Mesendoderm (in vitro differentiated cells): ENCODE measurements around the gene TTC39B.

Source experiments
- DNase-seq: peaks from one replicate; pipeline ENCODE4 v3.0.0; 2013
- H2AK5ac ChIP-seq: 2 replicates; pipeline ENCODE4 v1.6.1; 2013; ENCODE audit warnings: low read length, inconsistent platforms
- H2BK120ac ChIP-seq: 2 replicates; pipeline ENCODE4 v1.6.1; 2013; ENCODE audit warnings: low read depth, mild to moderate bottlenecking, low read length, moderate library complexity, mixed read lengths
- H2BK15ac ChIP-seq: replicated peaks from 2 replicates; pipeline ENCODE4 v1.6.1; 2013; ENCODE audit warnings: low read depth, mild to moderate bottlenecking, moderate library complexity
- H2BK5ac ChIP-seq: 2 replicates; pipeline ENCODE4 v1.6.1; 2013; ENCODE audit warnings: low read length, inconsistent platforms
- H3K18ac ChIP-seq: 2 replicates; pipeline ENCODE4 v1.6.1; 2013; ENCODE audit warnings: mild to moderate bottlenecking, low read length, mixed read lengths
- H3K23ac ChIP-seq: one replicate; pipeline ENCODE4 v1.6.1; 2013; ENCODE audit warnings: low read length
- H3K27ac ChIP-seq: 2 replicates; pipeline ENCODE4 v1.5.1; 2013; ENCODE audit warnings: low read depth, mild to moderate bottlenecking, inconsistent platforms, low read length, moderate library complexity
- H3K27me3 ChIP-seq: 2 replicates; pipeline ENCODE4 v1.6.1; 2013; ENCODE audit warnings: low read length, control low read depth, mild to moderate bottlenecking, inconsistent platforms; ENCODE audit not compliant: insufficient read depth, poor library complexity
- H3K36me3 ChIP-seq: 2 replicates; pipeline ENCODE4 v1.6.1; 2013; ENCODE audit warnings: low read length, inconsistent platforms; ENCODE audit not compliant: control insufficient read depth, insufficient read depth
- H3K4ac ChIP-seq: one replicate; pipeline ENCODE4 v1.6.1; 2013; ENCODE audit warnings: low read depth, mild to moderate bottlenecking, low read length, moderate library complexity
- H3K4me1 ChIP-seq: 2 replicates; pipeline ENCODE4 v1.6.1; 2013; ENCODE audit warnings: low read depth, low read length, inconsistent platforms; ENCODE audit not compliant: control insufficient read depth
- H3K4me2 ChIP-seq: 2 replicates; pipeline ENCODE4 v1.6.1; 2013; ENCODE audit warnings: low read length
- H3K4me3 ChIP-seq: 2 replicates; pipeline ENCODE4 v1.5.1; 2013; ENCODE audit warnings: mild to moderate bottlenecking, low read length
- H3K56ac ChIP-seq: one replicate; pipeline ENCODE4 v1.6.1; 2013; ENCODE audit warnings: low read length
- H3K79me1 ChIP-seq: 2 replicates; pipeline ENCODE4 v1.6.1; 2013; ENCODE audit warnings: low read length, inconsistent platforms
- H3K79me2 ChIP-seq: 2 replicates; pipeline ENCODE4 v1.6.1; 2013; ENCODE audit warnings: mild to moderate bottlenecking, low read length; ENCODE audit not compliant: control insufficient read depth, insufficient read depth
- H3K9ac ChIP-seq: 2 replicates; pipeline ENCODE4 v1.6.1; 2013; ENCODE audit warnings: low read length, inconsistent platforms
- H4K5ac ChIP-seq: one replicate; pipeline ENCODE4 v1.6.1; 2013; ENCODE audit warnings: low read length
- H4K8ac ChIP-seq: one replicate; pipeline ENCODE4 v1.6.1; 2013; ENCODE audit warnings: low read depth, mild to moderate bottlenecking, control low read depth, low read length, moderate library complexity
- WGBS: extraction: QIAGEN DNeasy Blood & Tissue Kit; methylation state at CpG from one replicate; pipeline ENCODE4 v1.1.7; 2013; ENCODE audit warnings: low lambda C conversion rate, missing lambda C conversion rate; ENCODE audit not compliant: insufficient coverage; ENCODE audit errors: extremely low coverage; 5-methylcytosine and 5-hydroxymethylcytosine counted together

TTC39B gene

GRCh38 chr9:15264918-15265317, 42.1 kb downstream of the TTC39B start:
- Histone ChIP-seq H3K4me3 (no peak overlapping the region), H3K4ac (no peak overlapping the region), H3K4me2 (no peak overlapping the region), H3K9ac (no peak overlapping the region), H2BK15ac (no peak overlapping the region), H3K27me3 (no peaks in the 10 kb centered on the region), H3K18ac (no peak overlapping the region), H2BK5ac (no peak overlapping the region), H2AK5ac (no peak overlapping the region), H3K36me3 (no peaks in the 10 kb centered on the region), H3K56ac (no peak overlapping the region), H4K8ac (no peak overlapping the region), H3K79me2 (no peaks in the 10 kb centered on the region), H3K79me1 (peaks cover 2% of the 10 kb centered on the region), H2BK120ac (no peak overlapping the region), H3K27ac (no peak overlapping the region), H3K23ac (no peak overlapping the region), H4K5ac (no peak overlapping the region), H3K4me1 (no peaks in the 10 kb centered on the region)
- no CpG with 5 or more reads among the region's 1 CpG for WGBS
- no peak for DNase-seq

GRCh38 chr9:15262581-15262980, 44.4 kb downstream of the TTC39B start:
- H3K18ac ChIP-seq, result no peak overlapping the region
- no CpG with 5 or more reads among the region's 1 CpG for WGBS
- H3K36me3 ChIP-seq, result no peaks in the 10 kb centered on the region
- no peak overlapping the region for H3K4me3 ChIP-seq
- H3K23ac ChIP-seq, result no peak overlapping the region
- H3K4me1 ChIP-seq, result no peaks in the 10 kb centered on the region
- H3K79me1 ChIP-seq, result no peaks in the 10 kb centered on the region
- no peak overlapping the region for H3K56ac ChIP-seq
- H3K9ac ChIP-seq, result no peak overlapping the region
- H2BK120ac ChIP-seq, result no peak overlapping the region
- no peak overlapping the region for H3K27ac ChIP-seq
- no peak overlapping the region for H2BK15ac ChIP-seq
- H3K79me2 ChIP-seq, result no peaks in the 10 kb centered on the region
- no peak overlapping the region for H3K4me2 ChIP-seq
- no peaks in the 10 kb centered on the region for H3K27me3 ChIP-seq
- H4K8ac ChIP-seq, result no peak overlapping the region
- H2AK5ac ChIP-seq, result no peak overlapping the region
- no peak overlapping the region for H2BK5ac ChIP-seq
- H3K4ac ChIP-seq, result no peak overlapping the region
- DNase-seq, result no peak
- H4K5ac ChIP-seq, result no peak overlapping the region

- H2AK5ac ChIP-seq, result no peak overlapping the region
- H3K4me3 ChIP-seq, result no peak overlapping the region
- H3K18ac ChIP-seq, result no peak overlapping the region
- no peaks in the 10 kb centered on the region for H3K36me3 ChIP-seq
- no peak overlapping the region for H3K4me2 ChIP-seq
- no CpG with 5 or more reads among the region's 4 CpGs for WGBS
- no peak overlapping the region for H3K56ac ChIP-seq
- H3K23ac ChIP-seq, result no peak overlapping the region
- H4K5ac ChIP-seq, result no peak overlapping the region
- no peak overlapping the region for H2BK5ac ChIP-seq
- no peaks in the 10 kb centered on the region for H3K79me2 ChIP-seq
- H3K27ac ChIP-seq, result no peak overlapping the region
- no peaks in the 10 kb centered on the region for H3K79me1 ChIP-seq
- no peak overlapping the region for H3K9ac ChIP-seq
- no peak overlapping the region for H2BK120ac ChIP-seq
- DNase-seq, result no peak
- H3K27me3 ChIP-seq, result no peaks in the 10 kb centered on the region
- H3K4ac ChIP-seq, result no peak overlapping the region
- H4K8ac ChIP-seq, result no peak overlapping the region
- H2BK15ac ChIP-seq, result no peak overlapping the region
- no peaks in the 10 kb centered on the region for H3K4me1 ChIP-seq
Observed at GRCh38 chr9:15256426-15256825, 50.6 kb downstream of the TTC39B start.

- no peak for DNase-seq
- H3K27ac ChIP-seq, result no peak overlapping the region
- H4K8ac ChIP-seq, result no peak overlapping the region
- H2AK5ac ChIP-seq, result no peak overlapping the region
- no peak overlapping the region for H3K56ac ChIP-seq
- H3K27me3 ChIP-seq, result no peaks in the 10 kb centered on the region
- H3K4ac ChIP-seq, result no peak overlapping the region
- no peak overlapping the region for H3K9ac ChIP-seq
- peak overlapping the region; percentile 8 for H3K18ac ChIP-seq
- no peaks in the 10 kb centered on the region for H3K79me1 ChIP-seq
- H2BK120ac ChIP-seq, result no peak overlapping the region
- H3K4me3 ChIP-seq, result no peak overlapping the region
- no peak overlapping the region for H2BK15ac ChIP-seq
- H4K5ac ChIP-seq, result no peak overlapping the region
- no peak overlapping the region for H3K4me2 ChIP-seq
- H3K4me1 ChIP-seq, result no peaks in the 10 kb centered on the region
- no peaks in the 10 kb centered on the region for H3K79me2 ChIP-seq
- no peak overlapping the region for H2BK5ac ChIP-seq
- no peaks in the 10 kb centered on the region for H3K36me3 ChIP-seq
- H3K23ac ChIP-seq, result no peak overlapping the region
- no CpG with 5 or more reads among the region's 1 CpG for WGBS
Observed at GRCh38 chr9:15253786-15254185, 53.2 kb downstream of the TTC39B start.

GRCh38 chr9:15253197-15253596, 53.8 kb downstream of the TTC39B start:
- no peak overlapping the region for H4K8ac ChIP-seq
- no peaks in the 10 kb centered on the region for H3K27me3 ChIP-seq
- H3K79me2 ChIP-seq, result no peaks in the 10 kb centered on the region
- WGBS, result no CpG with 5 or more reads among the region's 1 CpG
- no peak overlapping the region for H2AK5ac ChIP-seq
- H3K79me1 ChIP-seq, result no peaks in the 10 kb centered on the region
- no peaks in the 10 kb centered on the region for H3K4me1 ChIP-seq
- H3K4me3 ChIP-seq, result no peak overlapping the region
- H3K23ac ChIP-seq, result no peak overlapping the region
- DNase-seq, result peak; percentile 86
- no peaks in the 10 kb centered on the region for H3K36me3 ChIP-seq
- H3K56ac ChIP-seq, result no peak overlapping the region
- H3K4me2 ChIP-seq, result no peak overlapping the region
- no peak overlapping the region for H3K9ac ChIP-seq
- no peak overlapping the region for H3K18ac ChIP-seq
- H2BK15ac ChIP-seq, result no peak overlapping the region
- H4K5ac ChIP-seq, result no peak overlapping the region
- H3K4ac ChIP-seq, result no peak overlapping the region
- no peak overlapping the region for H3K27ac ChIP-seq
- H2BK120ac ChIP-seq, result no peak overlapping the region
- no peak overlapping the region for H2BK5ac ChIP-seq

GRCh38 chr9:15249981-15250380, 57.0 kb downstream of the TTC39B start:
- no CpG with 5 or more reads among the region's 3 CpGs for WGBS
- no peak overlapping the region for H3K27ac ChIP-seq
- no peak overlapping the region for H3K56ac ChIP-seq
- no peak overlapping the region for H3K18ac ChIP-seq
- H3K4me3 ChIP-seq, result no peak overlapping the region
- no peak overlapping the region for H2AK5ac ChIP-seq
- H3K23ac ChIP-seq, result no peak overlapping the region
- no peak overlapping the region for H2BK5ac ChIP-seq
- no peak overlapping the region for H3K4ac ChIP-seq
- H3K79me2 ChIP-seq, result no peaks in the 10 kb centered on the region
- peak; percentile 28 for DNase-seq
- H3K79me1 ChIP-seq, result peaks cover 3% of the 10 kb centered on the region
- no peak overlapping the region for H3K9ac ChIP-seq
- H3K4me1 ChIP-seq, result no peaks in the 10 kb centered on the region
- no peak overlapping the region for H4K5ac ChIP-seq
- no peak overlapping the region for H2BK120ac ChIP-seq
- no peaks in the 10 kb centered on the region for H3K27me3 ChIP-seq
- H4K8ac ChIP-seq, result no peak overlapping the region
- H2BK15ac ChIP-seq, result no peak overlapping the region
- no peaks in the 10 kb centered on the region for H3K36me3 ChIP-seq
- H3K4me2 ChIP-seq, result no peak overlapping the region
